ENCODE data around the gene RAB1A. TPM values are rescaled to one million over a fixed set of nuclear protein-coding genes. Genes with fewer than 3 reads are reported as not detected.
"Not testable (repeated sequence)": the region's sequence is repeated elsewhere in the genome, so short reads cannot be mapped to it uniquely, and the experiment has no call there.

Gene RAB1A
- total RNA-seq, 1 donor from 2014 or later, result 89.9 TPM

- H3K4me3 ChIP-seq (ENCODE audit: low read depth, low read length), result no peak overlapping the region
- no peaks in the 10 kb centered on the region for H3K27me3 ChIP-seq (ENCODE audit: control insufficient read depth, insufficient read depth, low read length)
- no peak for DNase-seq (ENCODE audit: low read depth)
- TF ChIP-seq CTCF (IDR thresholded peaks at IDR 0.05; ENCODE audit: insufficient read depth, low read length, poor library complexity, severe bottlenecking), result no peak
- H3K36me3 ChIP-seq (ENCODE audit: control insufficient read depth, insufficient read depth, low read length), result no peaks in the 10 kb centered on the region
These were observed 28.7 kb upstream of the RAB1A start for GRCh38 chr2:65158557-65158956.

GRCh38 chr2:65157856-65158255 is 27.9 kb upstream of the RAB1A start:
- not testable (repeated sequence) for H3K27me3 ChIP-seq (ENCODE audit: control insufficient read depth, insufficient read depth, low read length); H3K4me3 ChIP-seq (ENCODE audit: low read depth, low read length); H3K36me3 ChIP-seq (ENCODE audit: control insufficient read depth, insufficient read depth, low read length); DNase-seq (ENCODE audit: low read depth)

GRCh38 chr2:65156041-65156440 is 26.1 kb upstream of the RAB1A start:
- H3K4me3 ChIP-seq (ENCODE audit: low read depth, low read length), result no peak overlapping the region
- H3K36me3 ChIP-seq (ENCODE audit: control insufficient read depth, insufficient read depth, low read length), result no peaks in the 10 kb centered on the region
- no peaks in the 10 kb centered on the region for H3K27me3 ChIP-seq (ENCODE audit: control insufficient read depth, insufficient read depth, low read length)
- DNase-seq (ENCODE audit: low read depth), result no peak
- no peak for TF ChIP-seq CTCF (IDR thresholded peaks at IDR 0.05; ENCODE audit: insufficient read depth, low read length, poor library complexity, severe bottlenecking)

- Histone ChIP-seq H3K36me3 (ENCODE audit: control insufficient read depth, insufficient read depth, low read length) (no peaks in the 10 kb centered on the region), H3K4me3 (ENCODE audit: low read depth, low read length) (no peak overlapping the region), H3K27me3 (ENCODE audit: control insufficient read depth, insufficient read depth, low read length) (no peaks in the 10 kb centered on the region)
- no peak for DNase-seq (ENCODE audit: low read depth)
- TF ChIP-seq CTCF (IDR thresholded peaks at IDR 0.05; ENCODE audit: insufficient read depth, low read length, poor library complexity, severe bottlenecking), result no peak
These were observed 23.6 kb upstream of the RAB1A start for GRCh38 chr2:65153515-65153914.

GRCh38 chr2:65146078-65146477 is 16.2 kb upstream of the RAB1A start:
- no peak for TF ChIP-seq CTCF (IDR thresholded peaks at IDR 0.05; ENCODE audit: insufficient read depth, low read length, poor library complexity, severe bottlenecking)
- Histone ChIP-seq H3K27me3 (ENCODE audit: control insufficient read depth, insufficient read depth, low read length) (no peaks in the 10 kb centered on the region), H3K4me3 (ENCODE audit: low read depth, low read length) (no peak overlapping the region), H3K36me3 (ENCODE audit: control insufficient read depth, insufficient read depth, low read length) (no peaks in the 10 kb centered on the region)
- no peak for DNase-seq (ENCODE audit: low read depth)

GRCh38 chr2:65144571-65144970 is 14.7 kb upstream of the RAB1A start:
- no peaks in the 10 kb centered on the region for H3K36me3 ChIP-seq (ENCODE audit: control insufficient read depth, insufficient read depth, low read length)
- no peak for TF ChIP-seq CTCF (IDR thresholded peaks at IDR 0.05; ENCODE audit: insufficient read depth, low read length, poor library complexity, severe bottlenecking)
- H3K4me3 ChIP-seq (ENCODE audit: low read depth, low read length), result no peak overlapping the region

More at GRCh38 chr2:65144571-65144970, 14.7 kb upstream of the RAB1A start:
- H3K27me3 ChIP-seq (ENCODE audit: control insufficient read depth, insufficient read depth, low read length), result no peaks in the 10 kb centered on the region
- no peak for DNase-seq (ENCODE audit: low read depth)
